SK-N-SH (cell line): ENCODE measurements around the gene CCL23.

Experiments
- CHD2 ChIP-seq: fragments of 150-350 bp; IDR thresholded peaks from 2 replicates; pipeline ENCODE4 v1.6.1; 2018; ENCODE audit warnings: low read length; ENCODE audit not compliant: partially characterized antibody
- FOSL2 ChIP-seq: IDR thresholded peaks from 2 replicates; pipeline ENCODE4 v1.4.0; 2012; ENCODE audit warnings: low read depth, mild to moderate bottlenecking, moderate library complexity, borderline replicate concordance
- NFIC ChIP-seq: IDR thresholded peaks from 2 replicates; pipeline ENCODE4 v1.4.0; 2012; ENCODE audit warnings: borderline replicate concordance
- POLR2AphosphoS5 ChIP-seq: IDR thresholded peaks from 2 replicates; pipeline ENCODE4 v1.6.1; 2012; ENCODE audit warnings: low read depth, low read length
- REST ChIP-seq: IDR thresholded peaks from 2 replicates; pipeline ENCODE4 v1.6.1; 2012; ENCODE audit warnings: mild to moderate bottlenecking, low read depth, low read length, moderate library complexity
- TF ChIP-seq, protein P1 (sequence below): fragments of 200-600 bp; sonication (generic); IDR thresholded peaks from 2 replicates; pipeline ENCODE4 v1.6.1; 2017; ENCODE audit warnings: antibody characterized with exemption, mild to moderate bottlenecking, moderate library complexity

DNA sequence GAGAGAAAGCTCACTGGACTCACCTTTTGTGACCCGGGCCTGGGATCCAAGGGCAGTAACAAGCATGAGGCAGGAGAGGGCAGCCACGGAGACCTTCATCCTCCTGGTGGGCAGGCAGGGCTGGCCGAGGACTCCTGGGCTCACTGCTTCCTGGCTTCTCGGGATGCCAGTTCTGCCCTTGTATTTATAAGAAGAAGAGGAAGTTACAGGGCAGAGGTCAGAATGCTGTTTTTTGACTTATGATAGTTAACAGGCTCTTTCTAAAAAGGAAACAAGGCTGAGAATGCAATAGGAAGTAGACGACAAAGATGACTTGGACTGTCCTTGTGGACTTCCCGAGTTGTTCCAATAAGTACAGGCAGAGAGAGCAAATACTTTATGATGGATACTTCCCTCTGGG, at the start of gene CCL23:
- TF ChIP-seq, protein P1, sequence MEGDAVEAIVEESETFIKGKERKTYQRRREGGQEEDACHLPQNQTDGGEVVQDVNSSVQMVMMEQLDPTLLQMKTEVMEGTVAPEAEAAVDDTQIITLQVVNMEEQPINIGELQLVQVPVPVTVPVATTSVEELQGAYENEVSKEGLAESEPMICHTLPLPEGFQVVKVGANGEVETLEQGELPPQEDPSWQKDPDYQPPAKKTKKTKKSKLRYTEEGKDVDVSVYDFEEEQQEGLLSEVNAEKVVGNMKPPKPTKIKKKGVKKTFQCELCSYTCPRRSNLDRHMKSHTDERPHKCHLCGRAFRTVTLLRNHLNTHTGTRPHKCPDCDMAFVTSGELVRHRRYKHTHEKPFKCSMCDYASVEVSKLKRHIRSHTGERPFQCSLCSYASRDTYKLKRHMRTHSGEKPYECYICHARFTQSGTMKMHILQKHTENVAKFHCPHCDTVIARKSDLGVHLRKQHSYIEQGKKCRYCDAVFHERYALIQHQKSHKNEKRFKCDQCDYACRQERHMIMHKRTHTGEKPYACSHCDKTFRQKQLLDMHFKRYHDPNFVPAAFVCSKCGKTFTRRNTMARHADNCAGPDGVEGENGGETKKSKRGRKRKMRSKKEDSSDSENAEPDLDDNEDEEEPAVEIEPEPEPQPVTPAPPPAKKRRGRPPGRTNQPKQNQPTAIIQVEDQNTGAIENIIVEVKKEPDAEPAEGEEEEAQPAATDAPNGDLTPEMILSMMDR = no peak
- TF ChIP-seq CHD2 (no peak), POLR2AphosphoS5 (no peak), NFIC (no peak), REST (no peak), FOSL2 (no peak)
